ENCODE results near the gene NDRG2. TPM values are rescaled to one million over a fixed set of nuclear protein-coding genes. Genes with fewer than 3 reads are reported as not detected.

The NDRG2 gene
- total RNA-seq, 4 donors from 2014 or later = 111 to 563 (median 200) TPM

- H3K4me1 ChIP-seq = no peaks in the 10 kb centered on the region
- DNase-seq = no peak
- intact Hi-C loops (cut with DNase I; ENCODE audit: low total_unique reads) = no loop called here
- H3K27me3 ChIP-seq = no peaks in the 10 kb centered on the region
- H3K9me3 ChIP-seq = no peaks in the 10 kb centered on the region
- H3K36me3 ChIP-seq = no peaks in the 10 kb centered on the region
- H3K4me3 ChIP-seq = no peak overlapping the region
- TF ChIP-seq POLR2A (IDR thresholded peaks at IDR 0.05) (no peak), CTCF (IDR thresholded peaks at IDR 0.05) (no peak)
- H3K27ac ChIP-seq = no peak overlapping the region
Measured at GRCh38 chr14:21056520-21057163, 31.8 kb upstream of the NDRG2 start.

GRCh38 chr14:21055432-21056117 lies 30.7 kb upstream of the NDRG2 start:
- DNase-seq = no peak
- H3K9me3 ChIP-seq = no peaks in the 10 kb centered on the region
- no peak for TF ChIP-seq CTCF (IDR thresholded peaks at IDR 0.05)
- TF ChIP-seq POLR2A (IDR thresholded peaks at IDR 0.05) = no peak
- H3K4me1 ChIP-seq = no peaks in the 10 kb centered on the region
- intact Hi-C loops (cut with DNase I; ENCODE audit: low total_unique reads) = no loop called here
- H3K4me3 ChIP-seq = no peak overlapping the region
- H3K27me3 ChIP-seq = no peaks in the 10 kb centered on the region
- H3K36me3 ChIP-seq = no peaks in the 10 kb centered on the region
- H3K27ac ChIP-seq = no peak overlapping the region

GRCh38 chr14:21054768-21055145 lies 29.9 kb upstream of the NDRG2 start:
- intact Hi-C loops (cut with DNase I; ENCODE audit: low total_unique reads) = no loop called here
- Histone ChIP-seq H3K9me3 (no peaks in the 10 kb centered on the region), H3K4me1 (no peaks in the 10 kb centered on the region), H3K4me3 (no peak overlapping the region), H3K27ac (no peak overlapping the region), H3K36me3 (no peaks in the 10 kb centered on the region), H3K27me3 (no peaks in the 10 kb centered on the region)
- DNase-seq = no peak
- TF ChIP-seq POLR2A (IDR thresholded peaks at IDR 0.05) (no peak), CTCF (IDR thresholded peaks at IDR 0.05) (no peak)

GRCh38 chr14:21054123-21054767 lies 29.4 kb upstream of the NDRG2 start:
- Histone ChIP-seq H3K9me3 (no peaks in the 10 kb centered on the region), H3K4me3 (no peak overlapping the region), H3K4me1 (no peaks in the 10 kb centered on the region), H3K27ac (no peak overlapping the region), H3K36me3 (no peaks in the 10 kb centered on the region), H3K27me3 (no peaks in the 10 kb centered on the region)
- no peak for TF ChIP-seq CTCF (IDR thresholded peaks at IDR 0.05)
- TF ChIP-seq POLR2A (IDR thresholded peaks at IDR 0.05) = no peak
- intact Hi-C loops (cut with DNase I; ENCODE audit: low total_unique reads) = no loop called here
- no peak for DNase-seq
